GM19328 (cell line): Measurements from ENCODE around the gene PTRHD1.
"Not testable (repeated sequence)": the region's sequence is repeated elsewhere in the genome, so short reads cannot be mapped to it uniquely, and the experiment has no call there.

Source experiments
- ATAC-seq: cut with Tn5 transposase; IDR thresholded peaks from one replicate; pipeline ENCODE4 v1.9.1; 2021; ENCODE audit warnings: mild to moderate bottlenecking, moderate library complexity; ENCODE audit not compliant: unreplicated experiment

The PTRHD1 gene

GRCh38 chr2:24813691-24814137 is 20.5 kb upstream of the PTRHD1 start:
- ATAC-seq, result no peak

- ATAC-seq, result no peak
Observed at GRCh38 chr2:24809316-24810007, 16.3 kb upstream of the PTRHD1 start.

- ATAC-seq, result no peak
Observed at GRCh38 chr2:24806661-24807036, 13.5 kb upstream of the PTRHD1 start.

- not testable (repeated sequence) for ATAC-seq
Observed at GRCh38 chr2:24805811-24806660, 12.8 kb upstream of the PTRHD1 start.

DNA sequence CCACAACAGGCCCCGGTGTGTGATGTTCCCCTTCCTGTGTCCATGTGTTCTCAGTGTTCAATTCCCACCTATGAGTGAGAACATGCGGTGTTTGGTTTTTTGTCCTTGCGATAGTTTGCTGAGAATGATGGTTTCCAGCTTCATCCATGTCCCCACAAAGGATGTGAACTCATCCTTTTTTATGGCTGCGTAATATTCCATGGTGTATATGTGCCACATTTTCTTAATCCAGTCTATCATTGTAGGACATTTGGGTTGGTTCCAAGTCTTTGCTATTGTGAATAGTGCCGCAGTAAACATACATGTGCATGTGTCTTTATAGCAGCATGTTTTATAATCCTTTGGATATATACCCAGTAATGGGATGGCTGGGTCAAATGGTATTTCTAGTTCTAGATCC is 7.3 kb upstream of the PTRHD1 start:
- not testable (repeated sequence) for ATAC-seq

DNA sequence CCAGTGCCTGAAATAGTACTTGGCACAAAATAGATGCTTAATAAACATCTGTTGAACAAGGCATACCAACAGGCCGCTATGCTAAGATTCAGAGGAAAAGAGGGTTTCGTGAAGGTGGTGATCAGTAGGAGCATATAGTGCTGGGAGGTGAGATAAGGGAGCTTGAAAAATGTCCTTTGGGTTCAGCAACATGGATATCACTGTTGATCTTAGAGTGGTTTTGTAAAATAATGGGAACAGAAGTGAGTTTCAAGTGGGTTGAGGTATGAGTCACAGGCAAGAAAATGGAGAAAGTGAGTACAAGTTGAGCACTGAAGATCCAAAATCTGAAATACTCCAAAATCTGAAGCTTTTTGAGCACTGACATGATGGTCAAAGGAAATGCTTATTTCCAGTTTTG is 4.5 kb upstream of the PTRHD1 start:
- ATAC-seq, result no peak

GRCh38 chr2:24793761-24794435 is 707 bp upstream of the PTRHD1 start:
- no peak for ATAC-seq

GRCh38 chr2:24792542-24792873 is 683 bp downstream of the PTRHD1 start:
- no peak for ATAC-seq

DNA sequence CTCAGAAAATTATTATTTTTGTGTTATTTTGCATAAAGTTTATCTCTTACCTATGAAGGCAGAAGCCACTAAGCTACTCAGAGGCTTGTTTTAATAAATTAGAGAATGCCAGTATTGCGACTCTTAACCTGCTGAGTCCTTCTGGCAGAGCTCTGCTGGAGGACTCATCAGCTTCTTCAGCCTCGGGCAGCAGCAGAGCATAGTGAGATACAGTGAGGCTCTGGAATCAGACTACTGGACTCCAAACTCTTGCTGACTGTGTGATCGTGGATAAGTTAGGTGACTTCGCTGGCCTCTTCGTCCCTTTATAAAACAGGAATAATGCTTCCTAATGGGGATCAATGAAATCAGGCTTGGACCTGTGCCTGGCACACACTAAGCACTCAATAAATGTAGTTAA is 1.7 kb downstream of the PTRHD1 start:
- ATAC-seq, result no peak

DNA sequence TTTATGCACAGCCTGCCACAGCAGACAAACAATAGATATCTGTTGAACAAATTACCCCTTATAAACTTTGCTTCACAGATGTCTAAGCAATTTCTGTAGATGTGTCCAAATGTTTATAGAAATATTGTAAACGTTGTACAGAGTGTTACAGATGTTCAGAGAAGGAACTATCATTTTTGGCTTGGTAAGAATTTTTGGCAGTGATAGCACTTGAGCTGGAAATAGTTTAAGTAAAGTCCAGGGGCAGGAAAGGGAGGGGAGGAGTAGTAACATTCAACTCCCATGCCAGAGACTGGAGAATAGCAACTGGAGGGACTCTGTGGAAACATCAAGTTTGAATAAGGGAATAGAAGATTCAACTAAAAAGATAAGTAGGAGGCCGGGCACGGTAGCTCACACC is 4.4 kb downstream of the PTRHD1 start:
- no peak for ATAC-seq

DNA sequence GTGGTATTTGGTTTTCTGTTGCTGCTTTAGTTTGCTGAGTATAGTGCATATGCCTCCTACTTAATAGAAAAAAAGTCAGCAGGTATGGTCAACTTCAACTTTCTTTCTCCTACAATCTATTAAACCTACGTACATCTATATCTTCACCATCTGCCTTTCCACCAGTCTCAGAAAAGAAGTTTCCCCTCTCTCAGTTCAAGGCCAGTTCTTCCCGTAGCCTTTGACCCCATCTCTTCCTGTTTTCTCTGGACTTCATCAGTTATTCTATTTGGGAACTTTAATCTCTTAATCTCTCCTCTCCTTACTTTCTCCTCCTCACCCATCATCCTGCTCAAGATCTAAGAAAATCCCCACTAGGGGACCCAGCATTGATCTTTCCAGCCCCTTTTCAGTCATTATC is 5.7 kb downstream of the PTRHD1 start:
- ATAC-seq, result no peak

DNA sequence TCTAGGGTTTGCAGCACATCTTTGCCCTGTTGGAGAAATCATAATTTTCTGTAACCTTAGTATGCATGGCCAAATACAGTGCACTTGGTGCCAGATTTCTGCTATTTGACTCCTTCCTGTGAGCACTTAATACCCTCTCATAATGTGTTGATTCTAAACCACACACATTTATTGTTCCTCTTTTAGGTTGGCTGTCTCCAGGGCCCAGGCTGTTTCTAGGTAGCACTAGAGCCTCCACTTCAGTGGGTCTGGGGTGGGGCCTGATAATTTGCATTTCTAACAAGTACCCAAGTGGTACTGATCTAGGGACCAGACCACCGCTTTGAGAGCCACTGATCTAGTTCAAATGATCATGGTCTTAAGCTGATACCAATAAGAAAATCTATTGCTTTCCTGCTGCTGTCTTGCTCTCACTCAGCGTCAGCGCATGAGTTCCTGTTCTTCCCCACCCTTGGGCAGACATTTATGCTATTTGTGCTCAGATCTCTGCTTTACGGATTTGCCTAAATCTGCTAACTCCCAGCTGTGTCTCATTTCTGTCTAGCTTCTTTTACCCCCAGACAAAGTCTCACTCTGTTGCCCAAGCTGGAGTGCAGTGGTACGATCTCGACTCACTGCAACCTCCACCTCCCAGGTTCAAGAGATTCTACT is 7.4 kb downstream of the PTRHD1 start:
- ATAC-seq, result peak; percentile 84

GRCh38 chr2:24783641-24784040 is 9.6 kb downstream of the PTRHD1 start:
- ATAC-seq, result no peak

- no peak for ATAC-seq
Observed at GRCh38 chr2:24779116-24779515, 14.1 kb downstream of the PTRHD1 start.

- no peak for ATAC-seq
Observed at GRCh38 chr2:24774373-24774772, 18.8 kb downstream of the PTRHD1 start.

- no peak for ATAC-seq
Observed at GRCh38 chr2:24771764-24772586, 21.2 kb downstream of the PTRHD1 start.

GRCh38 chr2:24771061-24771460 is 22.1 kb downstream of the PTRHD1 start:
- no peak for ATAC-seq

DNA sequence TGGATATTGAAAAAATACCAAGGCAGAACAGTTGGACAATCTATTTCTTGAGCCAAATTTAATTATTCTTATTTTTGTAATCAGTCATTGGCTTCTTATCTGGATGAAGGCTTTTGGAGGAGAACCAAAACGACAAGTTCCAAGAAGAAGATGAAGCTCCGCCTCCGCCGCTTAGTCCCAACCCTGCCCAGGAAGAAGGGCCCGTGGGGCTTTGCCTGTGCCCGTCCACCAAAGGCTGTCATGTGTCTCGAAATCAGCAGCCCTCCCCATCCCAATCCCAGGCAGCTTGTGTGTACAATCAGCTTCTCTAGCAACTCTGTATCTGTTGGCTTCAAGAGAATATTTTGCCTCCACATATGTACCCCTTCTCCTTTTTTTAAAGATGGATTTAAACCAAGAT is 24.6 kb downstream of the PTRHD1 start:
- no peak for ATAC-seq

- no peak for ATAC-seq
Observed at GRCh38 chr2:24768013-24768412, 25.2 kb downstream of the PTRHD1 start.

DNA sequence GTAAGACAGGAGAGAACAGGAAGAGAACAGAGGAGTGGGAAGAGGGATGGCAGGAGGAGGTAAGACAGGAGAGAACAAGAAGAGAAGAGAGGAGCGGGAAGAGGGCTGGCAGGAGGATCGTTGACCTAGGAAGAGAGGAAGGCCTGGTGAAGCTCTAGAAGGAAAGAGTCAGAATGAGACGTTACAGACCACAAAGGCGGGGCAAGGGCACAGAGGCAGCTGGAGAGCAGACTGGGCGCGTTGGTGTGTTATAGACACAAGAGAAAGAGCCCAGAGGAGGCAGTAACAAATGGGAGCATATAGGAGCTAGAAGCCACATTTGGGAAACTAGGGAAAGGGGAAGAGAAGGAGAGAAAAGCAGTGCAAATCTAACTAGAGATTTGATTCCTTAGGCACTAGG is 26.6 kb downstream of the PTRHD1 start:
- ATAC-seq, result no peak

- no peak for ATAC-seq
Observed at GRCh38 chr2:24763843-24764242, 29.3 kb downstream of the PTRHD1 start.
